Esophagus muscularis mucosa (tissue), 4 donors: ENCODE measurements around the gene MAST4.

ENCODE experiments used
- CTCF ChIP-seq, 3 experiments: fragments of 200-600 bp in 2 of 3; fragments of 450-650 bp in 1 of 3; sonication (generic) in 2 of 3; IDR thresholded peaks; one replicate each; pipeline ENCODE4 v1.5.1; 2017 to 2019; ENCODE audit warnings: antibody characterized with exemption in 3 of 3, mild to moderate bottlenecking in 2 of 3, moderate library complexity in 1 of 3
- EP300 ChIP-seq: sonication (generic); formaldehyde crosslinking; IDR thresholded peaks from one replicate; pipeline ENCODE4 v1.6.1; 2017; ENCODE audit warnings: antibody characterized with exemption
- POLR2A ChIP-seq: fragments of 450-650 bp; IDR thresholded peaks from one replicate; pipeline ENCODE4 v1.6.1; 2017; ENCODE audit warnings: antibody characterized with exemption, moderate library complexity, mild to moderate bottlenecking, low read depth
- POLR2AphosphoS5 ChIP-seq, 2 donors: sonication (generic); formaldehyde crosslinking; IDR thresholded peaks; one replicate each; pipeline ENCODE4 v1.6.1; 2017; ENCODE audit warnings: antibody characterized with exemption in 2 of 2

GRCh38 chr5:67182301-67182790 lies 586.2 kb downstream of the MAST4 start:
- TF ChIP-seq POLR2A (no peak), POLR2AphosphoS5 (IDR thresholded peaks at IDR 0.05) (peak; percentile 12 to 58), CTCF (IDR thresholded peaks at IDR 0.05) (no peak), EP300 (no peak)
